NB4 (cell line): ENCODE data around the gene BLOC1S4.

Source experiments
- DNase-seq: peaks from one replicate; pipeline ENCODE4 v3.0.0; 2010; ENCODE audit warnings: low read depth
- H3K4me3 ChIP-seq: one replicate; pipeline ENCODE4 v1.5.1; 2011; ENCODE audit warnings: mild to moderate bottlenecking, low read depth, low read length, moderate library complexity
- CTCF ChIP-seq: IDR thresholded peaks from one replicate; pipeline ENCODE4 v1.5.1; 2012; ENCODE audit warnings: low read depth, low read length
- MAX ChIP-seq: IDR thresholded peaks from 2 replicates; pipeline ENCODE4 v1.6.1; 2011; ENCODE audit warnings: low read depth, low read length
- MYC ChIP-seq: IDR thresholded peaks from 2 replicates; pipeline ENCODE4 v1.6.1; 2011; ENCODE audit warnings: low read depth, low read length
- POLR2A ChIP-seq: IDR thresholded peaks from 2 replicates; pipeline ENCODE4 v1.6.1; 2011; ENCODE audit warnings: mild to moderate bottlenecking; ENCODE audit not compliant: insufficient read length; ENCODE audit errors: extremely low read depth

The BLOC1S4 gene

GRCh38 chr4:6765703-6766102 lies 49.7 kb downstream of the BLOC1S4 start:
- DNase-seq = no peak
- no peak overlapping the region for H3K4me3 ChIP-seq
- no peak for TF ChIP-seq MAX
- no peak for TF ChIP-seq POLR2A
- no peak for TF ChIP-seq MYC
- no peak for TF ChIP-seq CTCF
